Stimulated activated naive CD4-positive, alpha-beta T cell treated with Interleukin-2 at 50 U/mL for 16 hours (primary cell): ENCODE results near the gene CFAP45.

Source experiments
- DNase-seq: peaks from one replicate; lab custom pipeline; 2025; lab: John Stamatoyannopoulos, UW

The CFAP45 gene

GRCh38 chr1:159923203-159924024 lies 23.4 kb upstream of the CFAP45 start:
- peak; percentile 83 for DNase-seq

- no peak for DNase-seq
Measured at GRCh38 chr1:159922511-159923202, 22.7 kb upstream of the CFAP45 start.

- no peak for DNase-seq
Measured at GRCh38 chr1:159921700-159922504, 21.9 kb upstream of the CFAP45 start.

GRCh38 chr1:159921251-159921650 lies 21.3 kb upstream of the CFAP45 start:
- no peak for DNase-seq

- DNase-seq = no peak
Measured at GRCh38 chr1:159920651-159921050, 20.7 kb upstream of the CFAP45 start.

- DNase-seq = no peak
Measured at GRCh38 chr1:159920202-159920601, 20.2 kb upstream of the CFAP45 start.

- no peak for DNase-seq
Measured at GRCh38 chr1:159919236-159919865, 19.4 kb upstream of the CFAP45 start.

- no peak for DNase-seq
Measured at GRCh38 chr1:159918352-159919200, 18.6 kb upstream of the CFAP45 start.

- DNase-seq = no peak
Measured at GRCh38 chr1:159917533-159918351, 17.8 kb upstream of the CFAP45 start.

GRCh38 chr1:159916242-159917051 lies 16.5 kb upstream of the CFAP45 start:
- no peak for DNase-seq

- DNase-seq = no peak
Measured at GRCh38 chr1:159915571-159916241, 15.7 kb upstream of the CFAP45 start.

- no peak for DNase-seq
Measured at GRCh38 chr1:159914252-159915018, 14.5 kb upstream of the CFAP45 start.

- no peak for DNase-seq
Measured at GRCh38 chr1:159913451-159914192, 13.7 kb upstream of the CFAP45 start.

GRCh38 chr1:159911326-159912070 lies 11.5 kb upstream of the CFAP45 start:
- no peak for DNase-seq

- DNase-seq = no peak
Measured at GRCh38 chr1:159908031-159908940, 8.3 kb upstream of the CFAP45 start.

- DNase-seq = no peak
Measured at GRCh38 chr1:159906960-159907359, 7.0 kb upstream of the CFAP45 start.
